Measurements from ENCODE around the gene STYXL2. TPM values are rescaled to one million over a fixed set of nuclear protein-coding genes. Genes with fewer than 3 reads are reported as not detected.

STYXL2 gene
- polyA plus RNA-seq, 4 donors: 0.35 to 0.65 (median 0.40) TPM

- DNase-seq (ENCODE audit: low read depth in 4 of 4, low spot score in 2 of 4): peak in 2 of 4 donors; percentile 26 to 28
Measured at GRCh38 chr1:167105271-167106118, 11.6 kb downstream of the STYXL2 start.

- no peak for DNase-seq (ENCODE audit: low read depth in 4 of 4, low spot score in 2 of 4)
Measured at GRCh38 chr1:167106119-167106461, 12.2 kb downstream of the STYXL2 start.

- DNase-seq (ENCODE audit: low read depth in 4 of 4, low spot score in 2 of 4): no peak
Measured at GRCh38 chr1:167107456-167107855, 13.6 kb downstream of the STYXL2 start.

GRCh38 chr1:167109125-167109524 lies 15.2 kb downstream of the STYXL2 start:
- DNase-seq (ENCODE audit: low read depth in 4 of 4, low spot score in 2 of 4): no peak

GRCh38 chr1:167110586-167110985 lies 16.7 kb downstream of the STYXL2 start:
- DNase-seq (ENCODE audit: low read depth in 4 of 4, low spot score in 2 of 4): no peak

- DNase-seq (ENCODE audit: low read depth in 4 of 4, low spot score in 2 of 4): no peak
Measured at GRCh38 chr1:167111868-167112709, 18.2 kb downstream of the STYXL2 start.

- DNase-seq (ENCODE audit: low read depth in 4 of 4, low spot score in 2 of 4): no peak
Measured at GRCh38 chr1:167114725-167115124, 20.9 kb downstream of the STYXL2 start.

- DNase-seq (ENCODE audit: low read depth in 4 of 4, low spot score in 2 of 4): no peak
Measured at GRCh38 chr1:167115655-167116054, 21.8 kb downstream of the STYXL2 start.

- DNase-seq (ENCODE audit: low read depth in 4 of 4, low spot score in 2 of 4): no peak
Measured at GRCh38 chr1:167116174-167116573, 22.3 kb downstream of the STYXL2 start.

GRCh38 chr1:167117225-167117624 lies 23.4 kb downstream of the STYXL2 start:
- no peak for DNase-seq (ENCODE audit: low read depth in 4 of 4, low spot score in 2 of 4)

- DNase-seq (ENCODE audit: low read depth in 4 of 4, low spot score in 2 of 4): no peak
Measured at GRCh38 chr1:167118188-167118587, 24.3 kb downstream of the STYXL2 start.

- no peak for DNase-seq (ENCODE audit: low read depth in 4 of 4, low spot score in 2 of 4)
Measured at GRCh38 chr1:167119696-167120095, 25.8 kb downstream of the STYXL2 start.

- DNase-seq (ENCODE audit: low read depth in 4 of 4, low spot score in 2 of 4): no peak
Measured at GRCh38 chr1:167120899-167121298, 27.0 kb downstream of the STYXL2 start.

GRCh38 chr1:167121375-167122120 lies 27.7 kb downstream of the STYXL2 start:
- peak in 2 of 4 donors; percentile 46 to 48 for DNase-seq (ENCODE audit: low read depth in 4 of 4, low spot score in 2 of 4)

- no peak for DNase-seq (ENCODE audit: low read depth in 4 of 4, low spot score in 2 of 4)
Measured at GRCh38 chr1:167122121-167122480, 28.2 kb downstream of the STYXL2 start.

GRCh38 chr1:167122568-167122967 lies 28.7 kb downstream of the STYXL2 start:
- no peak for DNase-seq (ENCODE audit: low read depth in 4 of 4, low spot score in 2 of 4)

GRCh38 chr1:167126317-167126716 lies 32.4 kb downstream of the STYXL2 start:
- no peak for DNase-seq (ENCODE audit: low read depth in 4 of 4, low spot score in 2 of 4)

GRCh38 chr1:167126811-167127210 lies 32.9 kb downstream of the STYXL2 start:
- DNase-seq (ENCODE audit: low read depth in 4 of 4, low spot score in 2 of 4): no peak

- DNase-seq (ENCODE audit: low read depth in 4 of 4, low spot score in 2 of 4): no peak
Measured at GRCh38 chr1:167127236-167127635, 33.4 kb downstream of the STYXL2 start.

- DNase-seq (ENCODE audit: low read depth in 4 of 4, low spot score in 2 of 4): no peak
Measured at GRCh38 chr1:167127661-167128060, 33.8 kb downstream of the STYXL2 start.

Data from left renal cortex interstitium (tissue), 4 donors.